ENCODE measurements around the gene INSIG1. TPM values are rescaled to one million over a fixed set of nuclear protein-coding genes. Genes with fewer than 3 reads are reported as not detected.

INSIG1 gene
- total RNA-seq, 1 experiment from 2014 or later, result 32.3 TPM

DNA sequence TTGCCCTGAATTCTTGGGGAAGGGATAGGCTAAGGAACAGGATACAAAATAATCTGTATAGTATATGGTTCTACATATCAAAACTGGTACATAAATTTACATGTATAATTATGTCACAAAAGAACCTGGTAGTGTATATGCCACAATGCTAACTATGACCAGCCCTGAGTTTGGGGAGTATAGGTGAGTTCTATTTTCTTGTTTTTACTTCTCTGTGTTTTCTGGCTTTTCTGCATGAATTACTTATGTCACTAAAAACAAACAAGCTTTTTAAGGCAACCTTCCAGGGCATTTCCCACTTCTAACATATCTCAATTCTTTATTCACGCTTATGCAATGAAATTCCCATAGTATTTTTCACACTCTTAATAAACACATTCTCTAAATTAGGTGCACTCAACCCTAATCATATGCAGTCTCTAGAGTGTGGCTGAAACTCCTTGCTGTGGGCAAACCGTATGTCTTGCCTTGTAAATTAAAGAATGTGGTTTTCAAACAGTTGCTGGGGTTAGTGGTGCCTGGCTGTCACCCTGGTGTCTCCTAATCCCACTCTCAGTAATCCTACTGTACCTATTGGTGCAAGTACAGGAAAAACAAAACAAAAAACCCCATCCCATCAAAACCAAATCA lies 14.0 kb upstream of the INSIG1 start:
- Mint-ChIP-seq H3K36me3 (no peaks in the 10 kb centered on the region), H3K4me1 (peaks cover 11% of the 10 kb centered on the region), H3K27me3 (ENCODE audit: low read depth) (no peaks in the 10 kb centered on the region; the same call in 1 of the 2 replicates), H3K9me3 (no peaks in the 10 kb centered on the region), H3K27ac (no peak overlapping the region), H3K4me3 (no peak overlapping the region)
- no peak for DNase-seq (ENCODE audit: low spot score)
- CTCF ChIA-PET, result interaction anchor here (1.4 kb wide), 1 partner anchor 331 kb away, joined by 3 read pairs; no protein-coding TSS in a partner anchor
- no peak for ATAC-seq
- TF ChIP-seq SMAD4 (CRISPR knock-in tag; IDR thresholded peaks at IDR 0.05) (no peak), ZBTB21 (CRISPR knock-in tag; IDR thresholded peaks at IDR 0.05; ENCODE audit: borderline replicate concordance) (no peak)
- TF ChIP-seq, protein P1, sequence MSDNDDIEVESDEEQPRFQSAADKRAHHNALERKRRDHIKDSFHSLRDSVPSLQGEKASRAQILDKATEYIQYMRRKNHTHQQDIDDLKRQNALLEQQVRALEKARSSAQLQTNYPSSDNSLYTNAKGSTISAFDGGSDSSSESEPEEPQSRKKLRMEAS (CRISPR knock-in tag; IDR thresholded peaks at IDR 0.05), result no peak
- POLR2A ChIA-PET, result no interaction called here

DNA sequence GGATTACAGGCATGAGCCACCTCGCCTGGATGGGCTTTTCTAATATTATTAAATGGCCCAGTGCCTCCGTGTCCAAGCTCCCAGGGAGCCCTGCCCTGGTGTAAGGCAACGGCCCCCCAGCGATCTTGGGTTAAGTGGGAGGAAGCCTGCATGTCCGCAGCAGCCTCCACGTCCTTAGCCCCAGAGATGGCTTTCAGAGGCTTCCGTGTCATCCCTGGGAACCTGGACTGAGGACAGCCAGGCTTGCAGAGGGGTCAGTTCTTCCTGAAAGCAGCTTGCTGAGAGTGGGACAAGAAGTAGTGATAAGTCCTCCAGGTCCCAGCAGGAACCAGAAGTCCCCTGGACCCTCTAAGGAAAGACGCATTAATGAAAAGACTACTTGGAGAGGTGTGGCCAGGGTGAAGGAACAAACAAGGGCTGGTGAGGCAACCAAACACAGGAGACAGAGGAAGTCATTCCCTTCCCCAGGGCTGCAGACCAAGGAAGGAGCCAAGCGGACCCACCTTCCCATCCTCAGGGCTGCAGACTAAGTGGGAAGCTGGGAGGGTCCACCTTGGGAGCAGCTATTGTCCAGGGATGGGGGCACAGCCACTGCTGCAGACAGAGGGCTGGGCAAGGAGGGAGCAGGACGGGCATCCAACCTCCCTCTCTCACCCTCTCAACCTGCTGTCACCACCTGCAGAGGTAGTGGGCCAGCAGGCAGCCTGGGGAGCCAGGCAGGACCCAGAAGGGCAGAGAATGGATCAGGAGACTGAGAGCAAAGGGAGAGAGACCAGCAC lies 13.0 kb upstream of the INSIG1 start:
- Mint-ChIP-seq H3K27ac (no peak overlapping the region), H3K4me1 (peaks cover 11% of the 10 kb centered on the region), H3K4me3 (no peak overlapping the region), H3K36me3 (no peaks in the 10 kb centered on the region), H3K27me3 (ENCODE audit: low read depth) (no peaks in the 10 kb centered on the region; the same call in 1 of the 2 replicates), H3K9me3 (no peaks in the 10 kb centered on the region)
- CTCF ChIA-PET, result no interaction called here
- POLR2A ChIA-PET, result interaction anchor here (1.2 kb wide), 1 partner anchor 13 kb away, joined by 3 read pairs; no protein-coding TSS in a partner anchor
- DNase-seq (ENCODE audit: low spot score) (no peak), ATAC-seq (no peak)
- TF ChIP-seq, protein P2, sequence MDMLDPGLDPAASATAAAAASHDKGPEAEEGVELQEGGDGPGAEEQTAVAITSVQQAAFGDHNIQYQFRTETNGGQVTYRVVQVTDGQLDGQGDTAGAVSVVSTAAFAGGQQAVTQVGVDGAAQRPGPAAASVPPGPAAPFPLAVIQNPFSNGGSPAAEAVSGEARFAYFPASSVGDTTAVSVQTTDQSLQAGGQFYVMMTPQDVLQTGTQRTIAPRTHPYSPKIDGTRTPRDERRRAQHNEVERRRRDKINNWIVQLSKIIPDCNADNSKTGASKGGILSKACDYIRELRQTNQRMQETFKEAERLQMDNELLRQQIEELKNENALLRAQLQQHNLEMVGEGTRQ (CRISPR knock-in tag; IDR thresholded peaks at IDR 0.05), result no peak
- TF ChIP-seq, protein P3, sequence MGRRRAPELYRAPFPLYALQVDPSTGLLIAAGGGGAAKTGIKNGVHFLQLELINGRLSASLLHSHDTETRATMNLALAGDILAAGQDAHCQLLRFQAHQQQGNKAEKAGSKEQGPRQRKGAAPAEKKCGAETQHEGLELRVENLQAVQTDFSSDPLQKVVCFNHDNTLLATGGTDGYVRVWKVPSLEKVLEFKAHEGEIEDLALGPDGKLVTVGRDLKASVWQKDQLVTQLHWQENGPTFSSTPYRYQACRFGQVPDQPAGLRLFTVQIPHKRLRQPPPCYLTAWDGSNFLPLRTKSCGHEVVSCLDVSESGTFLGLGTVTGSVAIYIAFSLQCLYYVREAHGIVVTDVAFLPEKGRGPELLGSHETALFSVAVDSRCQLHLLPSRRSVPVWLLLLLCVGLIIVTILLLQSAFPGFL (CRISPR knock-in tag; IDR thresholded peaks at IDR 0.05; ENCODE audit: borderline replicate concordance), result no peak
- no peak for TF ChIP-seq FOXK1 (CRISPR knock-in tag; IDR thresholded peaks at IDR 0.05)
- TF ChIP-seq, protein P4, sequence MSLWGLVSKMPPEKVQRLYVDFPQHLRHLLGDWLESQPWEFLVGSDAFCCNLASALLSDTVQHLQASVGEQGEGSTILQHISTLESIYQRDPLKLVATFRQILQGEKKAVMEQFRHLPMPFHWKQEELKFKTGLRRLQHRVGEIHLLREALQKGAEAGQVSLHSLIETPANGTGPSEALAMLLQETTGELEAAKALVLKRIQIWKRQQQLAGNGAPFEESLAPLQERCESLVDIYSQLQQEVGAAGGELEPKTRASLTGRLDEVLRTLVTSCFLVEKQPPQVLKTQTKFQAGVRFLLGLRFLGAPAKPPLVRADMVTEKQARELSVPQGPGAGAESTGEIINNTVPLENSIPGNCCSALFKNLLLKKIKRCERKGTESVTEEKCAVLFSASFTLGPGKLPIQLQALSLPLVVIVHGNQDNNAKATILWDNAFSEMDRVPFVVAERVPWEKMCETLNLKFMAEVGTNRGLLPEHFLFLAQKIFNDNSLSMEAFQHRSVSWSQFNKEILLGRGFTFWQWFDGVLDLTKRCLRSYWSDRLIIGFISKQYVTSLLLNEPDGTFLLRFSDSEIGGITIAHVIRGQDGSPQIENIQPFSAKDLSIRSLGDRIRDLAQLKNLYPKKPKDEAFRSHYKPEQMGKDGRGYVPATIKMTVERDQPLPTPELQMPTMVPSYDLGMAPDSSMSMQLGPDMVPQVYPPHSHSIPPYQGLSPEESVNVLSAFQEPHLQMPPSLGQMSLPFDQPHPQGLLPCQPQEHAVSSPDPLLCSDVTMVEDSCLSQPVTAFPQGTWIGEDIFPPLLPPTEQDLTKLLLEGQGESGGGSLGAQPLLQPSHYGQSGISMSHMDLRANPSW (CRISPR knock-in tag; conservative IDR thresholded peaks at IDR 0.05; ENCODE audit: low read depth), result no peak
- no peak for TF ChIP-seq NFATC4 (CRISPR knock-in tag; IDR thresholded peaks at IDR 0.05)
- TF ChIP-seq SOX15 (CRISPR knock-in tag; IDR thresholded peaks at IDR 0.05), result no peak
- no peak for TF ChIP-seq PRRX2 (CRISPR knock-in tag; IDR thresholded peaks at IDR 0.05)
- no peak for TF ChIP-seq IRF2 (CRISPR knock-in tag; IDR thresholded peaks at IDR 0.05; ENCODE audit: borderline replicate concordance, low read depth)
- no peak for TF ChIP-seq ZNF138 (CRISPR knock-in tag; conservative IDR thresholded peaks at IDR 0.05)
- TF ChIP-seq MYBL2 (CRISPR knock-in tag; IDR thresholded peaks at IDR 0.05), result no peak
- TF ChIP-seq, protein P5, sequence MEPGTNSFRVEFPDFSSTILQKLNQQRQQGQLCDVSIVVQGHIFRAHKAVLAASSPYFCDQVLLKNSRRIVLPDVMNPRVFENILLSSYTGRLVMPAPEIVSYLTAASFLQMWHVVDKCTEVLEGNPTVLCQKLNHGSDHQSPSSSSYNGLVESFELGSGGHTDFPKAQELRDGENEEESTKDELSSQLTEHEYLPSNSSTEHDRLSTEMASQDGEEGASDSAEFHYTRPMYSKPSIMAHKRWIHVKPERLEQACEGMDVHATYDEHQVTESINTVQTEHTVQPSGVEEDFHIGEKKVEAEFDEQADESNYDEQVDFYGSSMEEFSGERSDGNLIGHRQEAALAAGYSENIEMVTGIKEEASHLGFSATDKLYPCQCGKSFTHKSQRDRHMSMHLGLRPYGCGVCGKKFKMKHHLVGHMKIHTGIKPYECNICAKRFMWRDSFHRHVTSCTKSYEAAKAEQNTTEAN (CRISPR knock-in tag; IDR thresholded peaks at IDR 0.05), result no peak

DNA sequence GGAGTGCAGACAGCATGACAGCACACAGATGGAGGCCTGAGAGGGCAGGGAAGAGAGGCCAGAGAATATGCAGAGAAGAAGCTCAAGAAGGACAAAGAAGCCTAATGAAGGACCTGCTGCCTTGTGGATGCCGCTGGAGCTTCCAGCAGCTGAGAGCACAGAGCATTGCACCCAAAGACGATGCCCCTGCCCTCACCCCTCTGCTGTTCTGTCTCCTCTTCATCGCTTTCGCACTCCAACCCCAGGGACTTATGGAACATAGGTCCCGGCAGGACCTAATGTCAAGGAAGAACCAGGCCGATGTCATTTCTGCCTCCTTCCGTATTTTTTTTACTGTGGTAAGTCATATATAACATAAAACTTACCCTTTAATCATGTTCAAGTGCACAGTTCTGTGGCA lies 12.3 kb upstream of the INSIG1 start:
- Mint-ChIP-seq H3K4me3 (no peak overlapping the region), H3K36me3 (no peaks in the 10 kb centered on the region), H3K9me3 (no peaks in the 10 kb centered on the region), H3K27ac (no peak overlapping the region), H3K4me1 (peaks cover 8% of the 10 kb centered on the region; the same call in 1 of the 2 replicates), H3K27me3 (ENCODE audit: low read depth) (no peaks in the 10 kb centered on the region; the same call in 1 of the 2 replicates)
- DNase-seq (ENCODE audit: low spot score) (no peak), ATAC-seq (no peak)
- CTCF ChIA-PET, result no interaction called here
- TF ChIP-seq KAT7 (CRISPR knock-in tag; IDR thresholded peaks at IDR 0.05; ENCODE audit: borderline replicate concordance), result no peak
- TF ChIP-seq, protein P6, sequence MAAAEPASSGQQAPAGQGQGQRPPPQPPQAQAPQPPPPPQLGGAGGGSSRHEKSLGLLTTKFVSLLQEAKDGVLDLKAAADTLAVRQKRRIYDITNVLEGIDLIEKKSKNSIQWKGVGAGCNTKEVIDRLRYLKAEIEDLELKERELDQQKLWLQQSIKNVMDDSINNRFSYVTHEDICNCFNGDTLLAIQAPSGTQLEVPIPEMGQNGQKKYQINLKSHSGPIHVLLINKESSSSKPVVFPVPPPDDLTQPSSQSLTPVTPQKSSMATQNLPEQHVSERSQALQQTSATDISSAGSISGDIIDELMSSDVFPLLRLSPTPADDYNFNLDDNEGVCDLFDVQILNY (CRISPR knock-in tag; IDR thresholded peaks at IDR 0.05), result no peak
- POLR2A ChIA-PET, result interaction anchor here (1.2 kb wide), 1 partner anchor 12 kb away, joined by 3 read pairs; no protein-coding TSS in a partner anchor

All from WTC11 (cell line).